HUES6 (cell line): ENCODE measurements around the gene KRTAP5-3.

Source experiments
- H3K27ac ChIP-seq: 2 replicates; pipeline ENCODE4 v1.7.0; 2013; ENCODE audit warnings: low read depth, mild to moderate bottlenecking, low read length, inconsistent platforms
- H3K27me3 ChIP-seq: 2 replicates; pipeline ENCODE4 v1.6.1; 2013; ENCODE audit warnings: low read length; ENCODE audit not compliant: control insufficient read depth, insufficient read depth
- H3K36me3 ChIP-seq: 2 replicates; pipeline ENCODE4 v1.6.1; 2013; ENCODE audit warnings: low read length; ENCODE audit not compliant: control insufficient read depth, insufficient read depth
- H3K4me1 ChIP-seq: 2 replicates; pipeline ENCODE4 v1.6.1; 2013; ENCODE audit warnings: low read length; ENCODE audit not compliant: control insufficient read depth, insufficient read depth
- H3K4me3 ChIP-seq: 2 replicates; pipeline ENCODE4 v1.5.1; 2013; ENCODE audit warnings: low read depth, low read length
- H3K9ac ChIP-seq: one replicate; pipeline ENCODE4 v1.6.1; 2013; ENCODE audit warnings: mild to moderate bottlenecking, low read length
- H3K9me3 ChIP-seq: 2 replicates; pipeline ENCODE4 v1.6.1; 2013; ENCODE audit warnings: low read depth, low read length; ENCODE audit not compliant: control insufficient read depth, insufficient read depth

Gene KRTAP5-3

DNA sequence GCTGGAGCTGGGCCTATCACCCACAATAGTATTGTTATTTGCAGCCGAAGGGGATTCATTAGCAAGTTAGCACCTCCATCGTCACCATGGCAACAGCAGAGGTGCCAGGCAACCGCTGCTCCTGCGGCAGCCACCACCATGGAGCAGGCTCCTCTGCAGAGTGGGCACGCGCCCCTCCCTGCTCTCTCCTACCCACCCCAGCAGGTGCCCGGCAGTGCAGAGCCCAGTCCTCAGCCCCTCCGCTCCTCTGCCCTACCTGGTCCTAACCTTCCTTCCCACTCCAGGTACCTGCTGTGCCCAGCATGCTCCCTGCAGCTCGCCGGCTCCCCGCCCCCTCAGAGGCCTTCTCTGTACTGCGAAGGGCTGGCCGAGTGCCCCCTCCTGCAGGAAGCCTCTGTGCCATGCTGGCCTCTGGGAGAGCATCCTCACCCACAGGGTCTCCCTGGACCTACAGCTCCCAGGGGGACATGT, 39.8 kb downstream of the KRTAP5-3 start:
- Histone ChIP-seq H3K36me3 (no peaks in the 10 kb centered on the region), H3K9me3 (no peaks in the 10 kb centered on the region), H3K27ac (no peak overlapping the region), H3K27me3 (peaks cover 50% of the 10 kb centered on the region), H3K9ac (no peak overlapping the region), H3K4me1 (peaks cover 44% of the 10 kb centered on the region), H3K4me3 (peak overlapping the region; percentile 12; the same call in 1 of the 2 replicates)

DNA sequence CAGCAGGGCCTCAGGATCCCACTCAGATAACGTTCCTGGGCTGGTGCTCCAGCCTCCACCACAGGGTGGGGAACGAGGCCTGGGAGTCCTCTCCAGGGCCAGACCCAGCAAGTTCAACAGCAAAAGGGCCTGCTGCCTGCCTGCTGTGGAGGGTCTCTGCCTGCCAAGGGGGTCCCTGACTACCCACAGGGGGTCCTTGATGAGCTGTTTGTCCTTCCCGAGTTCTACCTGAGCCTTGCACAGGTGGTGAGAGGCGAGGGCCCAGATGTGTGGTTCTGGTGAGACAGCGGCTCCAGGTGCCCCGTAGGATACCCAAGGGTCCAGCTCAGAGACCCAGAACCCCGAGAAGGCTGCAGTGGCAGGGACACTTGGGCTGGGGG, 40.6 kb downstream of the KRTAP5-3 start:
- Histone ChIP-seq H3K27me3 (peaks cover 42% of the 10 kb centered on the region), H3K9me3 (no peaks in the 10 kb centered on the region), H3K36me3 (no peaks in the 10 kb centered on the region), H3K4me1 (peaks cover 40% of the 10 kb centered on the region), H3K9ac (no peak overlapping the region), H3K4me3 (no peak overlapping the region), H3K27ac (no peak overlapping the region)

DNA sequence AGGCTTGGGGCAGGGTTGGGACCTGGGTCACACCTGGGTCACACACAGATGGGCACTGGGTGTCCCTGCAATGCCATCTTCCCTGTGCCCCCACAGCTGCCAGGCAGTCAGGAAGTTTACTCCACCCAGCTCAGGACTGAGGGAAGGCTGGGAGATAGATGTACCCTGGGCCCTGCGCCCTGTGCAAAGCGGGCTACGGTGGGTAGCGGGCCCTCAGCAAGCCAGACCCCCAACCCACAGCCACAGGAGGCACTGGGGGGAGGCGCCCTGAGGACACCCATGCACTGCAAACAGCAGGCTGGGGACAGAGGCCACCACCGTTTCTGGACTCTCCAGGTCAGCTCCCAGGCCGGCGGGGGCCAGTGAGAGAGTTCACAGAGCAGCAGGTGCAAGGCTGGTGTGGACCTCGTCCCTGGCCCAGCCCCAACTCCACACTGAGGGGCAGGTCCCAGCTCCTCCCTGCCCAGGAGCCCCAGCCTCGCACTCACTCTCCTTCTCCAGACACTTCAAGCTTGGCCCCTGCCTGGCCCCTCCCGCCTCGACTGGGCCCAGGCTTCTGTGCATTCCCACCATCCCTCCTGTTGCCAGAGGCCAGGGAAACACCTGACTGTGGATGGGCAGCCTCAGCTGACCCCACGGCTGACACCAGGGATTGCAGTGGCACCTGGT, 41.1 kb downstream of the KRTAP5-3 start:
- H3K27ac ChIP-seq, result no peak overlapping the region
- no peak overlapping the region for H3K9ac ChIP-seq
- no peak overlapping the region for H3K4me3 ChIP-seq
- no peaks in the 10 kb centered on the region for H3K9me3 ChIP-seq
- peaks cover 40% of the 10 kb centered on the region for H3K4me1 ChIP-seq
- peaks cover 3% of the 10 kb centered on the region; the same call in 1 of the 2 replicates for H3K36me3 ChIP-seq
- H3K27me3 ChIP-seq, result peaks cover 38% of the 10 kb centered on the region

DNA sequence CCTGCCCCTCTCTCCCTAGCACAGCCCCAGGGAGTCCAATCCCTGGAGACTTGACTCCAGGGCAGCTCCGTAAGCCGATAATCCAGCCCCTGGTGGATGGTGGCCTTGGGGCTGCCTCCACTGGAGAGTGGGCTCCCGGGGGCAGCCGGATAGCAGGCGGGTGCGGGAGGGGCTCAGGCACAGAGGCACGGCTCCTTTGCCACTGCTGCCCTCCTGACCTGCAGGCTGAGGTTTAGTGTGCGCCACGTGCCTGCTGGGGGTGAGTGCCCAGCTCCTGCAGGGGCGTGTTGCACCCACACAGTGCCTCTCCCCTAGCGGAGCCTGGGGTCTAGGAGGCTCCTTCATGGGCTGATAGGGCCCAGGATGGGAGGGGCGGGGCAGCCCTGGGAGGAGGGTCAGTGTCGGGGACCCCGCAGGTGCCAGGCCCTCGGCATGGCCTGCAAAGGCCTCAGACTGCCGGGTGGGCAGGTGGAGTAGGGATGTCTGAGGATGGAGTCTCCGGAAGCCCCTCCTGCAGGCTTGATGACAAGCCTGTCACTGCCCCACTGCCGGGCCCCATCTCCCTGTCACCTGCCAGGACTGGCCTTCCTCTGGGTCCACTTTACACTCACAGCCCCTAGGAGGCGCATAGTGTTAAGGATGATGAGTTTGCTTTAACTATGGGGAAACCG, 41.7 kb downstream of the KRTAP5-3 start:
- Histone ChIP-seq H3K9ac (no peak overlapping the region), H3K27me3 (peaks cover 38% of the 10 kb centered on the region), H3K4me3 (no peak overlapping the region), H3K27ac (no peak overlapping the region), H3K36me3 (peaks cover 4% of the 10 kb centered on the region; the same call in 1 of the 2 replicates), H3K4me1 (peaks cover 40% of the 10 kb centered on the region), H3K9me3 (no peaks in the 10 kb centered on the region)

DNA sequence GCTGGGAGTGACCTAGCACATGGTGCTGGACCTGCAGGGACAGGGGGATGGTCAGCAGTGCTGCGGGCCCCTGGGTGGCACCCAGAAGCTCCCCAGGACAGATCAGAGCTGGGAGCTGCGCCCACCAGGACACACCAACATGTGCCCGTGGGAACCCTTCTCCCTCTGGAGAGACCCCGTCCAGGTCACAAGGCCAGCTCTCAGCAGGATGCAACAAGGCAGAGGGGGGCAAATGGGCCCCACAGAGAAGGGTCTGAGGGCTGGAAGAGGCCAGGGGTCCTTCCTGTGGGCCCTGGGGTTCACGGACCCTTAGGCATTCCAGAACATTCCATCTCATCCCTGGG, 42.4 kb downstream of the KRTAP5-3 start:
- no peak overlapping the region for H3K9ac ChIP-seq
- no peaks in the 10 kb centered on the region for H3K9me3 ChIP-seq
- no peak overlapping the region for H3K4me3 ChIP-seq
- peaks cover 4% of the 10 kb centered on the region; the same call in 1 of the 2 replicates for H3K36me3 ChIP-seq
- peaks cover 40% of the 10 kb centered on the region for H3K4me1 ChIP-seq
- peaks cover 32% of the 10 kb centered on the region for H3K27me3 ChIP-seq
- no peak overlapping the region for H3K27ac ChIP-seq

DNA sequence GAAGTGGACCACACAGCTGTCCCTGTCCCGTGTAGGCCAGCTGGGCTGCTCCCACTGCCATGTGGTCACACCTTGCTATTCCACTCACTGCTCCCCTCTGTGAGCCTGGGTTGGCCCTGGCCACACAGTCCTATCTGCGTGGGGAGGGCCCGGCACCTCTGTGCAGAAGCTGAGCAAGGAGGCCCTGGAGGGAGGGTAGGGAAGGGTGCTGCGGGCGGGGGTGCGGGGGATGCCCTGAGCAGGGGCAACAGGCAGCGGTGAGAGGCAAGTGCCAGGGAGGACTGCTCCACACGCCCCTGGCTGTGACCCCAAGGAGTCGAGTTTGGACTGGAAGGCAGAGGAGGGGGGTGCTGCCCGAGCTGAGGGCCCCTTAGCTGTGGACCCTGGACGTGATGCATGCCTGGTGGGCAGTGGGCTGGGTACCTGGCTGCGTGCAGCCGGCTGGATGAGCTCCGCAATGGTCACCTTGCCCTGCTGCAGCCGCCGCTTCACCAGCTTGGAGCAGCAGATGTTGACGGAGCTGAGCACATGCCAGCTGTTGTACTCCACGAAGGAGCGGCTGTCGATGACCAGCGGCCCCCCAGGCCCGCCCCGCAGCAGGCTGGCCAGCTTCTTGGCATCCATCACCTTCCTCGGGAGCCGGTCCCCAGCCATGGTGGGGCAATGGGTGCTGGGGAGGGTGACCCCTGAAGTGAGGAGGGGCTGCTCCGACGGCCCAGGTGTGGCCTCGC, 42.9 kb downstream of the KRTAP5-3 start:
- Histone ChIP-seq H3K27me3 (peaks cover 32% of the 10 kb centered on the region), H3K4me1 (peaks cover 40% of the 10 kb centered on the region), H3K9ac (no peak overlapping the region), H3K36me3 (peaks cover 4% of the 10 kb centered on the region; the same call in 1 of the 2 replicates), H3K4me3 (no peak overlapping the region), H3K9me3 (no peaks in the 10 kb centered on the region), H3K27ac (no peak overlapping the region)

DNA sequence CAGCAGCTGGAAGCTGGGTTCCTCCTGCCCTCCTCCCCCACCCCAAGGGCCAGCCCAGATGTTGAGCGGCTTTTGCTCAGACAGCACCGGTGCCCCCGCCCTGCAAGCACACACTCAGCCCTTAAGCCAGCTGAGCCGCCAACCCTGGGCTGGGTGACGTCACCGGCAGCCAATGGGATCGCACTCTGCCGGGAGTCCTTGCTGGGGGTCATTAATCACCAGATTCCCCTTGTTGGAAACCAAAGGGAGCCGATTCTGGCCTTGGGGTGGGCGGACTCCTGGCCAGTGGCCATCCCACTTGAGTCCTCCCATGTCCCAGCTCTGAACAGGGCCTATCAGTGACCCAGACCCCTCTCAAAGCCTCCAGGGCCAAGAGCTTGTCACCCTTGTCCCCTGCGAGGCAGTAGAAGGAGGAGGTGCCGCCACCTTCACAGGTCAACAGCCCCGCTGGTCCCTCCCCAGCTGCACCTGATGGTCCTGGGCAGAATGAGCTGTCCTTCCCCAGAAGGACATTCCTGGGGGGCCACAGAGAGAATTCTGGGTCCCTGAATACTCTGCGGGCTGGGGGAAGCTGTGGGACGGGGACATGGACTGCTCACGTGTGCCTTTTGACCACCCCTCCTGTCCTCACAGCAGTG, 43.6 kb downstream of the KRTAP5-3 start:
- H3K4me1 ChIP-seq, result peaks cover 39% of the 10 kb centered on the region
- no peaks in the 10 kb centered on the region for H3K9me3 ChIP-seq
- H3K4me3 ChIP-seq, result peak overlapping the region; percentile 14; the same call in 1 of the 2 replicates
- no peak overlapping the region for H3K27ac ChIP-seq
- no peak overlapping the region for H3K9ac ChIP-seq
- H3K27me3 ChIP-seq, result peaks cover 32% of the 10 kb centered on the region
- peaks cover 4% of the 10 kb centered on the region; the same call in 1 of the 2 replicates for H3K36me3 ChIP-seq

DNA sequence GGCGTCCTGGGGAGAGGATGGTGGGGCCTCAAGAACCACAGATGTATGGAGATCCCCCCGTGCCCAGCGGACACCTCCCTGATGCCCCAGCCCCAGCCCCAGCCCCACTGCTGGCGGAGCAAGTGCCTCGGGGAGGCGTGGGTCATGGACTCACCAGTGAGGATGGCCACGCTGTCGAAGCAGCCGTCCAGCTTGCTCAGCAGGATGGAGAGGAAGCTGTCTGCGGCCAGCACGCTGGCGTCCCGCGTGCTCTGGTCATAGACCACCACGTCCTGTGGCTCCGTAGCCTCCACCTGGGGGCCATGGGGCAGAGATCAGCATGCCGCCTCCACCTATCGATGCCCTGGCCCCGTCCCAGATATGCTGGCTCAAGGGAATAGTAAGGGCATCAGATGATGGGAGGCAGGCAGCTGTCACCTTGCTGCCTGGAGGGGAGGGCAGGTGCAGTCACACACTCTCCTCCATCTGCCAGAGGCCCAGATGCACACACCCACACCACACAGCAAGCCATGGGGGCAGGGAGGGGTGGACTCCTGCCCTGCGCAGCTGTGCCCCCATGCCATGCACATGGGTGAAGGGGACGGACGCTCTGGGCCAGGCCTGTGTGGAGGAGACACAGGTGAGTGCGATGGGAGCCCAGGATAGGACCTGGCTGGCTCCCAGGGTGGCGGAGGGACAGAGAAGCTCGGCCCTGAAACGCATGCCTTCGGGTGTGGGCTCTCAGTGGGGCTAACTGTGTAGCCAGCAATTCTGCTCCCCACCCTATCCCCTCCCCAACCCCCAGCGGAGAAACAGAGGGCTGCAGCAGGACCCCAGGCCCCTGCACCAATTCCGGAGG, 44.3 kb downstream of the KRTAP5-3 start:
- Histone ChIP-seq H3K27ac (no peak overlapping the region), H3K36me3 (peaks cover 4% of the 10 kb centered on the region; the same call in 1 of the 2 replicates), H3K9ac (no peak overlapping the region), H3K9me3 (no peaks in the 10 kb centered on the region), H3K4me1 (peaks cover 41% of the 10 kb centered on the region), H3K27me3 (peaks cover 32% of the 10 kb centered on the region), H3K4me3 (no peak overlapping the region)

DNA sequence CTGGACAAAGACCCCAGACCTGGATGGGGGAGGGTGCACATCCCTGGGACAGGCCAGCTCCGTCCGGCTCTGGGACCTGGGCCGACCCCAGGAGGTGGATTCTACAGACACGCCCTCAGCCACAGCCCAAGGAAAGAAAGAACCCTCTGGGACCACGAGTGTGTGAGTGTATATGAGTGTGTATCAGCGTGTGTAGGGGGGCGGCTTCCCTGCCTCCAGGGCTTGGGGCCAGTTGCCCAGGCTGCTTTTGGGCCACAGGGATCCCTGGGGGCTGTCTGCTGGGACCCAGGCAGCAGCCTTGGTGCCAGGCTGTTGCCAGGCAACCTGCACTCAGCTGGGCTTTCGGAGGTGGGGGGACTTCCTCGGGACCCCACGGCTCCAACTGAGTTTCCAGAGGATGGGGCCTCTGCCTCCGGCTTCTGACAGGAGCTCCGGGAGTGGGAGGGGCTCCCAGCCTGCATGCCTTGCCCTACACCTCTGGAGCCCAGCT, 45.1 kb downstream of the KRTAP5-3 start:
- peaks cover 41% of the 10 kb centered on the region for H3K4me1 ChIP-seq

More for the DNA sequence above, 45.1 kb downstream of the KRTAP5-3 start:
- Histone ChIP-seq H3K27me3 (peaks cover 36% of the 10 kb centered on the region), H3K36me3 (peaks cover 4% of the 10 kb centered on the region; the same call in 1 of the 2 replicates), H3K4me3 (no peak overlapping the region), H3K27ac (no peak overlapping the region), H3K9me3 (no peaks in the 10 kb centered on the region), H3K9ac (no peak overlapping the region)
